Left hindlimb (tissue), 1 donor: Measurements from ENCODE around the gene PDXP.

ENCODE experiments used
- DNase-seq: peaks from one replicate; pipeline ENCODE4 v3.0.0-alpha.2; 2018

Gene PDXP

DNA sequence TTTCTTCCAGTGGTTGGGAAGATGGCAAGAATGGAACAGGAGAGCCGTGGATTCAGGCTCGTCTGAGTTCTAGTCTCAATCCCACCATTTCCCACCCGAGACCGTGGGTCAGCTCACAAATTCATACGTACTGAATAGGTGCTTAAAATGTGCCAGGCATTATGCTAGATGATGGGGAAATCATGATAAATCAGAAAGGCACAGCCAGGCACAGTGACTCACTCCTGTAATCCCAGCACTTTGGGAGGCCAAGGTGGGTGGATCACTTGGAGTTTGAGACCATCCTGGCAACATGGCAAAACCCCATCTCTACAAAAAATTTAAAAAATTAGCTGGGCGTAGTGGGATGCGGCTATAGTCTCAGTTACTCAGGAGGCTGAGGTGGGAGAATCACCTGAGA is 45.4 kb downstream of the PDXP start:
- DNase-seq: no peak

DNA sequence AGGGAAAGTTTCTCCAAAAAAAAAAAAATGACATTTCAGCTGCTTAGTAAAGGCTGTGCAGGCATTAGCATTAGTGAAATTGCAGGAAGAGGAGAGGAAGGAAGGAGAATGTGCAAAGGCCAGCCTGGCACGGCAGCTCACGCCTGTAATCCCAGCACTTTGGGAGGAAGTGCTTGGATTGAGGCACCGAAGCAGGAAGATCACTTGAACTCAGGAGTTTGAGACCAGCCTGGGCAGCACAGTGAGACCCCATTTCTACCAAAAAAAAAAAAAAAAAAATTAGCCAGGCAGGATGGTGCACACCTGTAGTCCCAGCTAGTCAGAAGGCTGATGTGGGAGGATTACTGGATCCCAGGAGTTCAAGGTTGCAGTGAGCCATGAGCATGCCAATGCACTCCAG is 46.1 kb downstream of the PDXP start:
- DNase-seq: no peak

DNA sequence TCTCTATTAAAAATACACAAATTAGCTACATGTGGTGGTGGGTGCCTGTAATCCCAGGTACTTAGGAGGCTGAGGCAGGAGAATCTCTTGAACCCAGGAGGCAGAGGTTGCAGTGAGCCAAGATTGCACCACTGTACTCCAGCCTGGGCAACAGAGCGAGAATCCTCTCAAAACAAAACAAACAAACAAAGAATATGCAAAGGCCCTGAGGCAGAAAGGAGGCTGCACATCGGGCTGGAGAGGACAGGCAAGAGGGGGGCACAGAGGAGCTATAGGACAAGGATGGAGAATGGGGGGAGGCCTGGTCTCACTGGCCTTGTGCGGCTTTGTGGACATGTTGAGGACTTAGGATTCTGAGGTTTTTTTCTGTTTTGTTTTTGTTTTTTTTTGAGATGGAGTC is 46.7 kb downstream of the PDXP start:
- DNase-seq: no peak

DNA sequence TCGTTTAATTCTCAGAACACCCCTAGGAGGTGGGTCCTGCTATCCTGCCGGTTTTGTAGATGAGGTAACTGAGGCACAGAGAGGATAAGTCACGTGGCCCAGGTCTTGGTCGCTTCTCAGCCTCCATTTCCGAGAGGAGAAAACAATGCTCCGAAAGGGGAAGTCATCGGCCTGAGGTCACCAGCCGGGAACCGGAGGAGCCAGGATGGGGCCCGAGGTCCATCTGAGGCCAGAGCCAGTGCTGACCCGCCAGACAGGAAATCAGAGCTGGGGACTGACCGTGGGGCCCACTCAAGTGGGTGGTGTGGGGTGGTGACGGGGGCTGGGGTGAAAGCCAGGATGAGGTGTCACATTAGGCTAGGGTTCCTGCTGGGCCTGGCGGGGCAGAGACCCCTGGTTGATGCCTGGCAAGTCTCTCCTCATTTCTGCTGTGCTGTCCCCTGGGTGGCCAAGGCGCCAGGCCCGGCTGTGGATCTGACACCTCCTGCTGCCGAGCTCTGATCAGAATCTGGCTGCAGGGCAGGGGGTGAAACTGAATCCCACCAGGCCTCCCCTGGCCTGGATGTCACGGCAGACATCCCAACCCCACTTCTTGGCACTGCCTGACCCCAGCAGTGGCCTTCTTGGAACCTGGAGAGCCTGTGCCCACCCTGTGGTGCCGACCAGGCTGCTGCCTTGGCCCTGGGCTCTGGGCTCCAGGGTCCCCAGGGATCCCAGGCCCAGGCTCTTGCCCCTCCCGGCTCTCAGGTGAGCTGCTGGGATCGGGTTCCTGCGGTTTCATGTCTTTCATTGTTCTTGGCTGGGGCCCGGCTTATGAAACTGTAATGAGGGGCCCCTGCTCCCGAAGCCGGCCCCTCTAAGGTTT is 50.3 kb downstream of the PDXP start:
- DNase-seq: no peak

DNA sequence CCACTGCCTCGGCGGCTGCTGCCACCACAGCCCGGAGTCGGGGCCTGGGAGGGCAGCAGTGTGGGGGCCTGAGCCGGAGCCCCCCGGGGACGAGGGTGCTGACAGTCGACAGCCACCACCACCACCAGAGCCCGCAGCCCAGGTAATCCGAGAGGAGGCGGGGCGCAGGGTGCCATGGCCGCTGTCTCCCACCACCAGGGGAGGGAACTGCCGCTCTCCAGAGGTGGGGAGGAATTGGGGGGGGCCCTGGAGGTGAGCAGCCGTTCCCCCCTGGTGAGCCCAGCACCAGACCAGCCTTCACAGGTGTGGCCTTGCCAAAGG is 50.9 kb downstream of the PDXP start:
- DNase-seq: no peak

DNA sequence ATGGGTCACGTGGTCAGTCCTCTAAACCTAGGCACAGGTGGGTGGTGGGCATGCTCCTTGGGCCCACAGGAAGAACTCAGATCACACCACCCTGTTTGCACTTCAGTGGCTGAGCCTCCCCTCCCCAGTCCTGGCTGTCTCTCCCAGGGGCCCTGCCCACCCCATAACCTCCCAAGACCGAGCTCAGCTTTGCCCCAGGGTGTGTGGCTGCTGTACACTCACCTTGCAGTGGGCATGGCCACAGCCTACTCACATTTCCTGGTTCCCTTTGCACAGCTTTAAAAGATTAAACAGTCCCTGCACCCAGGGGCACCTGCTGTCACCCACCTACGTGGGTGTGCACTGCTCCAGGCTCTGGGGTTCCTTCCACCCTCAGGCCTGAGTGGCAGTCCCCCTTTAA is 52.2 kb downstream of the PDXP start:
- DNase-seq: no peak

DNA sequence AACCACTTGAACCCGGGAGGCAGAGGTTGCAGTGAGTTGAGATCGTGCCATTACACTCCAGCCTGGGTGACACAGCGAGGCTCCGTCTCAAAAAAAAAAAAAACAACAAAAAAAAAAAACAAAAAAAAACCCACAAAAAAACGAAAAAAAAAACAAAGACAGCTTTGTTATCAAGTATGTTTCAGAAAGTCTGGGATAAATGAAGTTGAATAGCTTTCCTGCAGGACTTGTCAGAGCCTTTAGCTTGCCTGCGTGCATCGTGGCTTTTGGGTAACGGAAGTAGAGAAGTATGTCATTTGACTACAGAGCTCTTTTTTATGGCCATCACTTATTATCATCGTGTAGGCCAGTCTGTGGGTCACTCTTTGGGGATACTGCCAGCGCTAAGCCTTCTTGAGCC is 53.0 kb downstream of the PDXP start:
- no peak for DNase-seq

DNA sequence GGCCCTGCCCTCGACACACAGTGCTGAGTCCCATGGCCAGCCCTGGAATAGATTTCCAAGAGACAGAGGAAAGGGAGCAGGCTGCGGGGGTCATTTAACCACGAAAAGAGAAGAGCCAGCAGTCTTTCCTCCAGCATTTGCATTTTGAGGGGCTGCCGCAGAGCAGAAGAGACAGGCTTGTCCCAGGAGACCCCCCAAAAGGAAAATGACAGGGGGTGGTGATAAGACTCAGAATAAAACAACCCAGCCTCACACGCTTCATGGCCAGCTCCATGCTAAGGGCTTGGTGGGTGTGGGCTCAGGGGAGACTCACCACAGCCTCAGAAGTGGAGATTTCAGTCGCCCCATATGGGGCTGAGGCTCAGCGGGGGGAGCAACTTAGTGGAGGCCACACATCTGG is 55.2 kb downstream of the PDXP start:
- no peak for DNase-seq

DNA sequence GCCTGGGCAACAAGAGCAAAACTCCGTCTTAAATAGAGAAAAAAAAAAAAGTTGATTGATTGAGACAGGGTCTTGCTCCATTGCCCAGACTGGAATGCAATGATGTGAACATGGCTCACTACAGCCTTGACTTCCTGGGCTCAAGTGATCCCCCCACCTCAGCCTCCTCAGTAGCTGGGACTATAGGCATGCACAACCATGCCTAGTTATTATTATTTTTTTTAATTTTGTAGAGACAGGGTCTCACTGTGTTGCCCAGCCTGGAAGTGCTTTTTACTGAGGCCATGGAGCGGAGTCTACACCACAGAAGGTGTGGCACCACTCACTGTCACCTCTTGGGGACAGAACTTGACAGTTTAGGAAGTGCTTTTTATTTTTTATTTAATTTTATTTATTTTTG is 56.1 kb downstream of the PDXP start:
- DNase-seq: no peak

DNA sequence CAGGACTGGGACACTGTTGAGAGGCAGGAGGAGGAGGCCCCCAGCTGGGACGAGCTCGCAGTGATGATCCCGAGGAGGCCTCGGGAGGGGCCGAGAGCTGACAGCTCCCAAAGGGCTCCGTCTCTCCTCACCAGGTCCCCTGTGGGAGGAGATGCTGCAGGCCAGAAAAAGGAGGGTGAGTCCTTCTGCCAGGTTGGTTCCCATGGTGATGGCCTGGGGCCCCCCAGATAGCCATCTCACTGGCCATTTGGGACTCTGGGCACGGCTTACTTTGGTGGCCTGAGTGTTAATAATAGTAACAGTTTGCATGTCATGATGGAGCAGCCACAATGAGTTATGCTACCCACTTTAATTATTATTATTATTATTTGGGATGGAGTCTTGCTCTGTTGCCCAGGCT is 57.2 kb downstream of the PDXP start:
- DNase-seq: no peak
